GM12878 (cell line): ENCODE results near the gene SIRT5. TPM values are rescaled to one million over a fixed set of nuclear protein-coding genes. Genes with fewer than 3 reads are reported as not detected.

ENCODE experiments used
- BCL11A ChIP-seq: IDR thresholded peaks from 2 replicates; pipeline ENCODE4 v1.6.1; 2011; ENCODE audit warnings: low read depth, low read length
- CBX3 ChIP-seq: fragments of 200-600 bp; sonication (generic); IDR thresholded peaks from 2 replicates; pipeline ENCODE4 v1.6.1; 2016; ENCODE audit warnings: low read depth, borderline replicate concordance
- CEBPB ChIP-seq, 2 experiments: fragments of 150-350 bp in 1 of 2; IDR thresholded peaks; 2 replicates each; pipeline ENCODE4 v1.6.1; 2012 to 2014; ENCODE audit warnings: low read depth in 2 of 2, low read length in 2 of 2, borderline replicate concordance in 1 of 2, inconsistent platforms in 1 of 2
- EED ChIP-seq: sonication (generic); IDR thresholded peaks from 2 replicates; pipeline ENCODE4 v1.6.1; 2016; ENCODE audit warnings: antibody characterized with exemption, low read depth
- HDAC2 ChIP-seq: fragments of 200-600 bp; sonication (generic); IDR thresholded peaks from 2 replicates; pipeline ENCODE4 v1.6.1; 2017
- NFIC ChIP-seq: IDR thresholded peaks from 2 replicates; pipeline ENCODE4 v1.6.1; 2012; ENCODE audit warnings: low read depth, mild to moderate bottlenecking, inconsistent platforms, low read length, moderate library complexity
- STAT1 ChIP-seq: fragments of 450-650 bp; conservative IDR thresholded peaks from 2 replicates; pipeline ENCODE4 v1.6.1; 2014; ENCODE audit warnings: antibody characterized with exemption, mild to moderate bottlenecking
- TCF12 ChIP-seq: IDR thresholded peaks from 2 replicates; pipeline ENCODE4 v1.6.1; 2011; ENCODE audit warnings: low read depth, mild to moderate bottlenecking, low read length
- ZBTB4 ChIP-seq: fragments of 450-650 bp; formaldehyde crosslinking; IDR thresholded peaks from 2 replicates; pipeline ENCODE4 v1.4.0; 2022; ENCODE audit warnings: mild to moderate bottlenecking, moderate library complexity
- ZNF274 ChIP-seq: IDR thresholded peaks from one replicate; pipeline ENCODE4 v1.8.0; 2011; ENCODE audit not compliant: insufficient read length, insufficient read depth
- polyA plus RNA-seq, 11 experiments: library from polyadenylated mRNA; depleted of rRNA in 4 of 11; unstranded in 6 of 11; stranded (reverse) in 5 of 11; fragments of >200 nt; fragmentation: Nextera tagmentation in 4 of 11; fragmentation: Illumina TruSeq in 1 of 11; extraction: Ambion mirVana in 4 of 11; extraction: Trizol in 1 of 11; gene quantifications; 1 replicate in 1 of 11; 2 replicates in 10 of 11; pipeline versions ENCODE4 v1.2.1 to v1.2.3, GENCODE V29; 2011 to 2016; ENCODE audit warnings: inconsistent platforms in 2 of 11, missing spikeins in 2 of 11, low read depth in 1 of 11
- total RNA-seq, 4 experiments: library from RNA; depleted of rRNA in 3 of 4; stranded (reverse); fragments of >200 nt in 3 of 4; fragmentation: Illumina TruSeq in 1 of 4; extraction: Trizol in 1 of 4; gene quantifications; 2 replicates each; pipeline versions ENCODE4 v1.2.1 to v1.2.3, GENCODE V29; 2013 to 2021
- TF ChIP-seq, protein P1 (sequence below): fragments of 450-650 bp; IDR thresholded peaks from 2 replicates; pipeline ENCODE4 v1.6.1; 2017; ENCODE audit warnings: mild to moderate bottlenecking

SIRT5 gene
- total and polyA plus RNA-seq, 10 of the 15 experiments (the other 5 are each of a cell fraction or from before 2014, with no cell fraction given), result 1.7 to 12.4 (median 10.0) TPM

DNA sequence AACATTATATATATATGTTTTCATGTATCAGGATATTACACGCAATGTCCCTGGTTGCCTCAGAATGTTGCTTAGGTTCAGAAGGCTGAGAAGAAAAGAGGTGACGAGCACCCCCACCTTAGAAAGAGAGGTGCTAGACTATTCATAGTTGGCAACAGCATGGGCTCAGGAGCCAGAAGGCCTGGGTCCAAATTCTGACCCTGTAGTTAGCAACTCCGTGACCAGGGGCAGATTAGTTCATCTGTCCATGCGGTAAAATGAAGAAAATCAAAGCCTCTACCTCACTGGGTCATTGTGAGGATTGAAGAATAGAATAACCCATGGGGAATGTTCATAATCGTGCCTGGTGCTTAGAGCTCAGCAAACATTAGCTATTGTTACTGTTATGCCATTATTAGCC, 5.4 kb upstream of the SIRT5 start (continued):
- TF ChIP-seq, protein P1, sequence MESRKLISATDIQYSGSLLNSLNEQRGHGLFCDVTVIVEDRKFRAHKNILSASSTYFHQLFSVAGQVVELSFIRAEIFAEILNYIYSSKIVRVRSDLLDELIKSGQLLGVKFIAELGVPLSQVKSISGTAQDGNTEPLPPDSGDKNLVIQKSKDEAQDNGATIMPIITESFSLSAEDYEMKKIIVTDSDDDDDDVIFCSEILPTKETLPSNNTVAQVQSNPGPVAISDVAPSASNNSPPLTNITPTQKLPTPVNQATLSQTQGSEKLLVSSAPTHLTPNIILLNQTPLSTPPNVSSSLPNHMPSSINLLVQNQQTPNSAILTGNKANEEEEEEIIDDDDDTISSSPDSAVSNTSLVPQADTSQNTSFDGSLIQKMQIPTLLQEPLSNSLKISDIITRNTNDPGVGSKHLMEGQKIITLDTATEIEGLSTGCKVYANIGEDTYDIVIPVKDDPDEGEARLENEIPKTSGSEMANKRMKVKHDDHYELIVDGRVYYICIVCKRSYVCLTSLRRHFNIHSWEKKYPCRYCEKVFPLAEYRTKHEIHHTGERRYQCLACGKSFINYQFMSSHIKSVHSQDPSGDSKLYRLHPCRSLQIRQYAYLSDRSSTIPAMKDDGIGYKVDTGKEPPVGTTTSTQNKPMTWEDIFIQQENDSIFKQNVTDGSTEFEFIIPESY, result no peak
- no peak for TF ChIP-seq CEBPB (IDR thresholded peaks at IDR 0.05; ENCODE audit: borderline replicate concordance in 1 of 2, low read depth in 2 of 2, low read length in 2 of 2)
- no peak for TF ChIP-seq ZBTB4
- TF ChIP-seq ZNF274, result no peak
- no peak for TF ChIP-seq CBX3
- TF ChIP-seq BCL11A, result no peak
- TF ChIP-seq NFIC, result no peak
- TF ChIP-seq STAT1, result no peak
- TF ChIP-seq TCF12, result no peak
- TF ChIP-seq EED, result no peak
- TF ChIP-seq HDAC2, result no peak
